ENCODE measurements around the gene CLN3.
"Not testable (repeated sequence)": the region's sequence is repeated elsewhere in the genome, so short reads cannot be mapped to it uniquely, and the experiment has no call there.

Gene CLN3

GRCh38 chr16:28491970-28492474 lies at the start of gene CLN3:
CLN3 (minus strand) TSS chr16:28492074; CDS start chr16:28491759, 315 bp downstream.
- peak; percentile 79 for ATAC-seq
- no peaks in the 10 kb centered on the region for H3K9me3 Mint-ChIP-seq
- peak within 1 kb of the TSS; percentile 100 for H3K27ac Mint-ChIP-seq
- peak; percentile 77 to 95 for DNase-seq (ENCODE audit: low spot score in 2 of 2)
- H3K36me3 Mint-ChIP-seq: peaks cover 64% of the 10 kb centered on the region
- peak within 1 kb of the TSS; percentile 95 for H3K4me3 Mint-ChIP-seq
- H3K4me1 Mint-ChIP-seq: peaks cover 76% of the 10 kb centered on the region

- DNase-seq (ENCODE audit: low spot score in 2 of 2): no peak
- no peak for ATAC-seq
- peaks cover 18% of the 10 kb centered on the region for H3K4me1 Mint-ChIP-seq
- peaks cover 3% of the 10 kb centered on the region for H3K9me3 Mint-ChIP-seq
- H3K4me3 Mint-ChIP-seq: no peak overlapping the region
- H3K27ac Mint-ChIP-seq: no peak overlapping the region
- no peaks in the 10 kb centered on the region for H3K36me3 Mint-ChIP-seq
These were observed 48.5 kb upstream of the CLN3 start for GRCh38 chr16:28540346-28540745.

- Mint-ChIP-seq H3K27ac (peak within 1 kb of the TSS; percentile 5), H3K36me3 (no peaks in the 10 kb centered on the region), H3K4me1 (peaks cover 31% of the 10 kb centered on the region), H3K4me3 (no peak within 1 kb of the TSS), H3K9me3 (peaks cover 3% of the 10 kb centered on the region)
- DNase-seq (ENCODE audit: low spot score in 2 of 2): no peak
- ATAC-seq: no peak
These were observed 47.1 kb upstream of the CLN3 start, which contains the start of gene NUPR1 for GRCh38 chr16:28538733-28539596. NUPR1 (minus strand) TSS chr16:28538974; CDS start chr16:28538907, 67 bp downstream.

DNA sequence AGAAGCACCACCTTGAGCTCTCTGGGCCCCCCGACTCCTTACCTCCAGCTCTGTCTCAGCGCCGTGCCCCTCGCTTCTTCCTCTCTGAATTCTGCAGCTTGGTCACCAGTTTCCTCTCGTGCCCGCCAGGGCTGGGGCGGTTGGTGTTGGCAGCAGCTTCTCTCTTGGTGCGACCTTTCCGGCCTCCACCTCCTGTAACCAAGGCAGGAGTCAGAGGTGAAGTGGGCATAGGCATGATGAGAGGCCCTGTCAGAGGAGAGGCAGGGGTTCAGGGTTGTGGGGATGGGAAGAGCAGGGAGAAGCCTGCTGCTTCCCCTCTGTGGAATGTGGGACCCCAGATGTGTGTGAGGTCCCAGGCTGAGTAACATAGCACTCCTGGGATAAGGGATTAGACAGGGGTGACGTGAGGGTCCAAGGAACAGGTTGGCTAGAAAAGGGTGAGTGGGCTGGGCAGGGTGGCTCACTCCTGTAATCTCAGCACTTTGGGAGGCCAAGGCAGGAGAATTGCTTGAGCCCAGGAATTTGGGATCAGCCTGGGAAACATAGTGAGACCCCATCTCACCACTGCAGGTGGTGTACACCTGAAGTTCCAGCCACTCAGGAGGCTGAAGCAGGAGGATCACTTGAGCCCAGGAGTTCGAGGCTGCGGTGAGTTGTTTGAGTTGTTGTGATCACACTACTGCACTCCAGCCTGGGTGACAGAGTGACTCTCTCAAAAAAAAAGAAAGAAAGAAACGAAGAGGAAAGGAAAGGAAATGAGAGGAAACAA lies 46.3 kb upstream of the CLN3 start:
- DNase-seq (ENCODE audit: low spot score in 2 of 2) (no peak), ATAC-seq (no peak)
- Mint-ChIP-seq H3K4me3 (no peak overlapping the region), H3K36me3 (no peaks in the 10 kb centered on the region), H3K9me3 (peaks cover 3% of the 10 kb centered on the region), H3K27ac (peak overlapping the region; percentile 5), H3K4me1 (peaks cover 31% of the 10 kb centered on the region)

DNA sequence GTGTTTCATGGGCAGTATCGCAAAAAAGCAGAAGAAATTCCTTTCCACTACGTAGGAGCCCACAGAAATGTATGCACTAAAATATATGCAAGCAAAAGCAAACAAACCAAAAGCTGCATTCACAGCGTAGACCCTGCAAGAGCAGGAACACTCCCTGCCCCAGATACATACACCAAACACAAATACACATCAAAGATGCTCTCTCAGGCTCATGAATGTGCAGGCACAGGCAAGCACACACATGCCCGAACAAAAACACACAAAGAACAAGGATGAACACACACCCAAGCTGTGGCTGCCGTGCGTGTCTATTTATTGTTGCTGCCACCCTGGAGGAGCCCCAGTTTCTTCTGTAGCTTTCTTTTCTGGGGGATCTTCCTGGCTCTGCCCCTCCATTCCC lies 45.2 kb upstream of the CLN3 start:
- DNase-seq (ENCODE audit: low spot score in 2 of 2) (no peak), ATAC-seq (no peak)
- H3K36me3 Mint-ChIP-seq: no peaks in the 10 kb centered on the region
- H3K4me1 Mint-ChIP-seq: peaks cover 33% of the 10 kb centered on the region
- peaks cover 3% of the 10 kb centered on the region for H3K9me3 Mint-ChIP-seq
- peak overlapping the region; percentile 77 for H3K27ac Mint-ChIP-seq
- no peak overlapping the region for H3K4me3 Mint-ChIP-seq

GRCh38 chr16:28534542-28535373 lies 42.9 kb upstream of the CLN3 start:
- DNase-seq (ENCODE audit: low spot score in 2 of 2) (no peak), ATAC-seq (no peak)
- peak overlapping the region; percentile 89 for H3K27ac Mint-ChIP-seq
- peaks cover 3% of the 10 kb centered on the region for H3K9me3 Mint-ChIP-seq
- no peaks in the 10 kb centered on the region for H3K36me3 Mint-ChIP-seq
- peaks cover 36% of the 10 kb centered on the region for H3K4me1 Mint-ChIP-seq
- peak overlapping the region; percentile 36 for H3K4me3 Mint-ChIP-seq

DNA sequence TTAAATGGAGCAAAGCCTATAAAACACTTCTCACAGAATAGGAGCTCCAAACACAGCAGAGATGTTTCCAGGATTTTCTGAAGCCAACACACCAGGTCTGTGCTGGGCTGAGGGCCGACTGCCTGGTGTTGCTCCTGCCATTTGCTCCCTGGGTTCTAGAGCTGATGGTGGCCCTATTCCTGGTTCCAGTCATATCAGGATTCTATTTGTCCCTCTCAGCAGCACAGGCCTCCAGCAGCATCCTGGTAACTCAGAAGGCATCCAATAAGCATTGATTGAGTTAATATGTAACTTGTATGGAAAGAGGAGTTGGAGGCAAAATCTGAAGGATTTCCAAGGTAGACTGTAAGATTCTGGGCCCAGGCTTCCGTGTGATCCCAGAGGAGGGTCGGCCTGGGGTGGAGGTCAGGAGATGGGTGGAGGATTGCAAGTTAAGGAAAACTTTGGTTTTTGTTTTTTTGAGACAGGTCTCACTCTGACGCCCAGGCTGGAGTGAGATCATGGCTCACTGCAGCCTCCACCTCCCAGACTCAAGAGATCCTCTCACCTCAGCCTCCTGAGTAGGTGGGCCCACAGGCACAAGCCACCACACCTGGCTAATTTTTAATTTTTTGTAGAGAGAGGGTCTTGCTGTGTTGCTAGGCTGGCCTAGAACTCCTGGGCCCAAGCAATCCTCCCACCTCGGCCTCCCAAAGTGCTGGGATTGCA lies 41.2 kb upstream of the CLN3 start:
- H3K4me1 Mint-ChIP-seq: peaks cover 35% of the 10 kb centered on the region
- H3K36me3 Mint-ChIP-seq: no peaks in the 10 kb centered on the region
- peaks cover 3% of the 10 kb centered on the region for H3K9me3 Mint-ChIP-seq
- ATAC-seq (no peak), DNase-seq (ENCODE audit: low spot score in 2 of 2) (no peak)
- H3K27ac Mint-ChIP-seq: no peak overlapping the region
- no peak overlapping the region for H3K4me3 Mint-ChIP-seq

DNA sequence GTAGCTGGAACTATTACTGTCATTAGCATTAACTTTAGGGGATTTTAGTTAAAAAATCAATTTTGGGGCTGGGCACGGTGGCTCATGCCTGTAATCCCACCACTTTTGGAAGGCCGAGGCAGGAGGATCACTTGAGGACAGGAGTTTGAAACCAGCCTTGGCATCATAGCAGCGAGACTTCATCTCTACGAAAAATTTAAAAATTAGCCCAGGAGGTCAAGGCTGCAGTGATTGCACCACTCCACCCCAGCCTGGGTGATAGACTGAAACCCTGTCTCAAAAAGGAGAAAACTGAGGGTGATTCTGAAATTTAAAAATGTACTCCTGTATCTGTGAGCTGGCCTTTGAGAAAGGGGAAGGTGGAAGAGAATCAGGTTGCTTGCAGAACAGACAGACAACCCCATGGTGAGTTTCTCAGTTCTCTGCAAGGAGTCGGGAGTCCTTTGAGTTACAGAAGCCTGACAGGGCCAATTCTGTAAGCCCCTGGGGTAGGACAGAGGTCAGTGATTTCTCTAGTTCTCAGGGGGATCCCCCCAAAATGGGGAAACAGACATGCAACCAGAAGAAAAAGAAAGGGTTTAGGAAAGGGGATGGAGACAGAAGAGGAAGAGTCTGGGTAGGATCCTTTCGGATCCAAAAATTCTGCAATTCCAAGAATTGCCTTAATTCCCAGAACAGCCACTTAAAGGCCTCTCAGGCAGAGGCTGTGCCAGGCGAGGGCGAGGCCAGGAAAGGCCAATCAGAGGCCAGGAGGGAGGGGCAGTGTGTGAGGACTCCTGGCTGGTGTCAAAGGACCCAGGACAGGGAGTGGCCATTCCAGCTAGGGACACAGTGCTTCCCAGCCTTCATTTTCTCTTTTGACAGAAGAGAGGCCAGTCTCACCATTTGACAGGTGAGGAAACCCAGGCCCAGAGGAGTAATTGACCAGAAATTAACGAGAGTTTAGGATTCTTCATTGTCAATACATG lies 40.2 kb upstream of the CLN3 start:
- ATAC-seq (no peak), DNase-seq (ENCODE audit: low spot score in 2 of 2) (no peak)
- Mint-ChIP-seq H3K27ac (no peak overlapping the region), H3K9me3 (peaks cover 3% of the 10 kb centered on the region), H3K36me3 (no peaks in the 10 kb centered on the region), H3K4me3 (no peak overlapping the region), H3K4me1 (peaks cover 26% of the 10 kb centered on the region)

- H3K9me3 Mint-ChIP-seq: no peaks in the 10 kb centered on the region
- H3K4me1 Mint-ChIP-seq: peaks cover 6% of the 10 kb centered on the region
- DNase-seq (ENCODE audit: low spot score in 2 of 2) (no peak), ATAC-seq (no peak)
- H3K27ac Mint-ChIP-seq: peak overlapping the region; percentile 30
- H3K36me3 Mint-ChIP-seq: no peaks in the 10 kb centered on the region
- H3K4me3 Mint-ChIP-seq: no peak overlapping the region
These were observed 37.2 kb upstream of the CLN3 start for GRCh38 chr16:28529124-28529523.

GRCh38 chr16:28528463-28528867 lies 36.6 kb upstream of the CLN3 start:
- Mint-ChIP-seq H3K9me3 (no peaks in the 10 kb centered on the region), H3K36me3 (no peaks in the 10 kb centered on the region), H3K27ac (no peak overlapping the region), H3K4me1 (peaks cover 5% of the 10 kb centered on the region), H3K4me3 (no peak overlapping the region)
- DNase-seq (ENCODE audit: low spot score in 2 of 2) (no peak), ATAC-seq (no peak)

- DNase-seq (ENCODE audit: low spot score in 2 of 2): no peak
- Mint-ChIP-seq H3K4me1 (peaks cover 9% of the 10 kb centered on the region), H3K4me3 (no peak overlapping the region), H3K9me3 (no peaks in the 10 kb centered on the region), H3K36me3 (no peaks in the 10 kb centered on the region), H3K27ac (no peak overlapping the region)
- no peak for ATAC-seq
These were observed 36.1 kb upstream of the CLN3 start for GRCh38 chr16:28527985-28528384.

GRCh38 chr16:28527100-28527785 lies 35.4 kb upstream of the CLN3 start:
- DNase-seq (ENCODE audit: low spot score in 2 of 2); H3K9me3 Mint-ChIP-seq; H3K36me3 Mint-ChIP-seq; H3K4me3 Mint-ChIP-seq; ATAC-seq; H3K27ac Mint-ChIP-seq: not testable (repeated sequence)
- peaks cover 11% of the 10 kb centered on the region for H3K4me1 Mint-ChIP-seq

Data from stimulated activated effector memory CD8-positive, alpha-beta T cell treated with anti-CD3 and anti-CD28 coated beads, Interleukin-12 subunit alpha, Interleukin-12 subunit beta, amount 100 ng/mL, for 72 hours (primary cell).